ENCODE results near the gene SPATA3. TPM values are rescaled to one million over a fixed set of nuclear protein-coding genes. Genes with fewer than 3 reads are reported as not detected.
"Not testable (repeated sequence)": the region's sequence is repeated elsewhere in the genome, so short reads cannot be mapped to it uniquely, and the experiment has no call there.

Gene SPATA3
- total RNA-seq, 2 experiments from 2014 or later = 1.1 to 1.3 TPM

- DNase-seq = no peak
- ChIA-PET POLR2A (no interaction called here), CTCF (interaction anchor here (2.0 kb wide), 1 partner anchor 23 kb away, joined by 5 read pairs; no protein-coding TSS in a partner anchor)
- H3K4me1 Mint-ChIP-seq = no peaks in the 10 kb centered on the region
- H3K9me3 Mint-ChIP-seq (ENCODE audit: low read depth) = peaks cover 3% of the 10 kb centered on the region
- ATAC-seq = no peak
- no peak overlapping the region for H3K27ac Mint-ChIP-seq
- peaks cover 9% of the 10 kb centered on the region for H3K27me3 Mint-ChIP-seq
- intact Hi-C loops (cut with DNase I, micrococcal nuclease) = no loop called here
- no peak overlapping the region for H3K4me3 Mint-ChIP-seq
- peaks cover 1% of the 10 kb centered on the region for H3K36me3 Mint-ChIP-seq (ENCODE audit: low read depth)
These were observed 14.3 kb downstream of the SPATA3 start for GRCh38 chr2:231010201-231010730.

DNA sequence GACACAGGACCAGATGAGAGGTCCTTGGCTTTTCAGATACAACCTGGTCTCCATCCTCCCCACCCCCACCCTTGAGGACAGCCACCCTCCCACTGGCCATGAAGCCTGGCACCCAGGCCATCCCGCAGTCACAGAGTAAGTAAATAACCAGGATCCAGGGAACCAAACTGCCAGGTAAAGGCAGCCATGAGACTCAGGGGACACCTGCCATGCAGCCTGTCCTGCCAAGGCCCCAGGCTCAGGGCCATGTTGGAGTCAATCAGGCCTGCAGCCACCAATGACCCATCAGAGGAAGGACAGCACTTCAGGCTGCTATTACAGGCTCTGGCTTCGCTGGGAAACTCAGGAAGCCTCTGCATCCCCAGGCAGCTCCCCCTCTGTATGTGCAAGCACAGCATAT lies 15.6 kb downstream of the SPATA3 start:
- H3K4me1 Mint-ChIP-seq = no peaks in the 10 kb centered on the region
- ChIA-PET CTCF (interaction anchor here (1.0 kb wide), 1 partner anchor 150 kb away, joined by 5 read pairs; no protein-coding TSS in a partner anchor), POLR2A (no interaction called here)

DNA sequence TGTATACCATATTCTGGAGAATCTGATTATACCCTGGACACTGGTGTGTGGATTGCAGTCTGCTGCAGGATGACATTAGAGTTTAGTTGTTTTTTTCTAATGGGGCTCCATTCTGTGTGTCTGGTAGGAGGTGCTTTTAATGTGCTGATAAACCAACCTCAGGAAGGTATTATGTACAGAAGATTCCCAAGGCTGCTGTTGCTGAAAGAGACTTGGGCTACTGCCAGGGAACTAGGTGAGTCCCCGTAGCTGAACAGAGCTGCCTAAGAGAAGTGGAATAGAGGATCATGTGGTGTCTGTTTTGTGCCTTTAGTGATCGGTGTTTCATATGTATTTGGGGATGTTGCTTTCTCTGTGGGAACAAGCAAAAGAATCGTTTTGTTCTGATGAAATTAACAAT lies 16.5 kb downstream of the SPATA3 start:
- ChIA-PET CTCF (interaction anchor here (0.8 to 1.0 kb wide), 2 partner anchors 104 to 151 kb away, joined by 3 to 5 read pairs; no protein-coding TSS in a partner anchor), POLR2A (no interaction called here)
- Mint-ChIP-seq H3K27me3 (peaks cover 14% of the 10 kb centered on the region), H3K4me3 (no peak overlapping the region), H3K4me1 (peaks cover 2% of the 10 kb centered on the region), H3K9me3 (ENCODE audit: low read depth) (no peaks in the 10 kb centered on the region), H3K36me3 (ENCODE audit: low read depth) (no peaks in the 10 kb centered on the region), H3K27ac (no peak overlapping the region)
- ATAC-seq (no peak), DNase-seq (no peak)
- intact Hi-C loops (cut with DNase I, micrococcal nuclease) = no loop called here

More for the DNA sequence above, 15.6 kb downstream of the SPATA3 start:
- Mint-ChIP-seq H3K4me3 (no peak overlapping the region), H3K27ac (no peak overlapping the region), H3K27me3 (peaks cover 9% of the 10 kb centered on the region), H3K36me3 (ENCODE audit: low read depth) (no peaks in the 10 kb centered on the region), H3K9me3 (ENCODE audit: low read depth) (no peaks in the 10 kb centered on the region)
- no peak for ATAC-seq
- DNase-seq = no peak
- intact Hi-C loops (cut with DNase I, micrococcal nuclease) = no loop called here

DNA sequence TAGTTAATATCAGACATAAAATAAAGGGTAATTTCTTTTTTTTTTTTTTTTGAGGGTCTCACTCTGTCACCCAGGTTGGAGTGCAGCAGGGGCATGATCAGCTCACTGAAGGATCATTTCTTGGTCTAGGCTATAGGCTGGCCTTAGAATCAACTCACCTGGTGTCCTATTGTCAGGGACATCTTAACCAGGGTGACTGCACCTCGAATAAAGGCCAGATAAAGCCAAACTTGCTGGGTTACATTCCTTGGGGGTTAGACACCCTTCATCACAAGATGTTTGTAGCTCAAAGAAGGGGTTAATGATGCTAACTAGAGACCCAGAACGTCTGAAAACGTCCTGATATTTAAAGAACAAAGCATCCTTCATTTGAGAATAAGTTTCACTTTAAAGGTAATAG lies 17.9 kb downstream of the SPATA3 start:
- DNase-seq = no peak
- Mint-ChIP-seq H3K4me3 (no peak overlapping the region), H3K27ac (no peak overlapping the region), H3K9me3 (ENCODE audit: low read depth) (no peaks in the 10 kb centered on the region), H3K4me1 (peaks cover 2% of the 10 kb centered on the region), H3K27me3 (peaks cover 18% of the 10 kb centered on the region), H3K36me3 (ENCODE audit: low read depth) (no peaks in the 10 kb centered on the region)
- ATAC-seq = no peak
- POLR2A ChIA-PET = interaction anchor here (0.5 kb wide), 1 partner anchor 103 kb away, joined by 5 read pairs; no protein-coding TSS in a partner anchor
- CTCF ChIA-PET = interaction anchor here (1.5 kb wide), 1 partner anchor 190 kb away, joined by 3 read pairs; no protein-coding TSS in a partner anchor
- intact Hi-C loops (cut with DNase I, micrococcal nuclease) = no loop called here

- POLR2A ChIA-PET = interaction anchor here (0.6 kb wide), 1 partner anchor 238 kb away, joined by 3 read pairs; no protein-coding TSS in a partner anchor
- DNase-seq = no peak
- CTCF ChIA-PET = interaction anchor here (1.0 kb wide), 1 partner anchor 9 kb away, joined by 3 read pairs; no protein-coding TSS in a partner anchor
- Mint-ChIP-seq H3K9me3 (ENCODE audit: low read depth) (no peaks in the 10 kb centered on the region), H3K27ac (no peak overlapping the region), H3K36me3 (ENCODE audit: low read depth) (no peaks in the 10 kb centered on the region), H3K4me3 (no peak overlapping the region), H3K4me1 (peaks cover 2% of the 10 kb centered on the region), H3K27me3 (peaks cover 20% of the 10 kb centered on the region)
- ATAC-seq = no peak
- intact Hi-C loops (cut with DNase I, micrococcal nuclease) = no loop called here
These were observed 19.6 kb downstream of the SPATA3 start for GRCh38 chr2:231015478-231015877.

DNA sequence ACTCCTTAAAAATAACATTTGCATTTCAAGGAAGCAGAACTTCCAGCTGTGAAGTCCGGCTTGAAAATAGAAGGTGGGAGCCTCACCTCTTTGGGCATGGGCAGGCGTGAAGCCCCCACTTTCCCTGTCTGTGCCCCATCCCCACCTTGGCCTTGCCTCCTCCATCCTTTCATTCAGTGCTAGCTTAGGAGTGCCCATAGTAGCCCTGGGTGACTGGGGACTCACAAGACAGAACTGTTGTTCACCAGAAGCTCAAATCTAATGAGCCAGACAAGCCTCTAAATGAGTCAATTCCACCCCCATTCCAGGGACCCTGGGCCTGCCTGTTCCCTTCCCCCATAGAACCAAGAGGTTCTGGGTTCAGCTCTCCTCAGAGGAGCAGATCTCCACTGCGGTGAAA lies 20.0 kb downstream of the SPATA3 start:
- Mint-ChIP-seq H3K27ac (no peak overlapping the region), H3K9me3 (ENCODE audit: low read depth) (no peaks in the 10 kb centered on the region), H3K4me1 (peaks cover 2% of the 10 kb centered on the region), H3K36me3 (ENCODE audit: low read depth) (no peaks in the 10 kb centered on the region), H3K27me3 (peaks cover 20% of the 10 kb centered on the region), H3K4me3 (no peak overlapping the region)
- ATAC-seq = no peak
- ChIA-PET CTCF (interaction anchor here (0.6 to 1.0 kb wide), 2 partner anchors 9 to 37 kb away, joined by 3 read pairs; no protein-coding TSS in a partner anchor), POLR2A (no interaction called here)
- DNase-seq = no peak
- intact Hi-C loops (cut with DNase I, micrococcal nuclease) = no loop called here

- Mint-ChIP-seq H3K27ac (no peak overlapping the region), H3K9me3 (ENCODE audit: low read depth) (no peaks in the 10 kb centered on the region), H3K4me3 (no peak overlapping the region), H3K4me1 (peaks cover 2% of the 10 kb centered on the region), H3K27me3 (peaks cover 20% of the 10 kb centered on the region), H3K36me3 (ENCODE audit: low read depth) (no peaks in the 10 kb centered on the region)
- DNase-seq (no peak), ATAC-seq (no peak)
- ChIA-PET POLR2A (no interaction called here), CTCF (interaction anchor here (0.6 to 1.3 kb wide), 5 partner anchors 18 to 186 kb away, joined by 3 read pairs; no protein-coding TSS in a partner anchor)
- intact Hi-C loops (cut with DNase I, micrococcal nuclease) = no loop called here
These were observed 20.8 kb downstream of the SPATA3 start for GRCh38 chr2:231016566-231017230.

GRCh38 chr2:231017231-231017598 lies 21.3 kb downstream of the SPATA3 start:
- ATAC-seq (no peak), DNase-seq (peak; percentile 34)
- Mint-ChIP-seq H3K36me3 (ENCODE audit: low read depth) (no peaks in the 10 kb centered on the region), H3K4me3 (no peak overlapping the region), H3K27ac (no peak overlapping the region), H3K4me1 (peaks cover 2% of the 10 kb centered on the region), H3K9me3 (ENCODE audit: low read depth) (no peaks in the 10 kb centered on the region), H3K27me3 (peaks cover 18% of the 10 kb centered on the region)
- ChIA-PET CTCF (interaction anchor here (0.6 to 1.3 kb wide), 6 partner anchors 18 to 373 kb away, joined by 3 read pairs; no protein-coding TSS in a partner anchor), POLR2A (no interaction called here)
- intact Hi-C loops (cut with DNase I, micrococcal nuclease) = no loop called here

GRCh38 chr2:231018184-231018583 lies 22.3 kb downstream of the SPATA3 start:
- H3K27ac Mint-ChIP-seq = no peak overlapping the region
- H3K4me1 Mint-ChIP-seq = peaks cover 2% of the 10 kb centered on the region
- intact Hi-C loops (cut with DNase I, micrococcal nuclease) = no loop called here
- POLR2A ChIA-PET = interaction anchor here (0.6 kb wide), 1 partner anchor 14 kb away, joined by 3 read pairs; no protein-coding TSS in a partner anchor
- no peaks in the 10 kb centered on the region for H3K9me3 Mint-ChIP-seq (ENCODE audit: low read depth)
- H3K27me3 Mint-ChIP-seq = peaks cover 15% of the 10 kb centered on the region
- no peak for DNase-seq
- ATAC-seq = no peak
- no peaks in the 10 kb centered on the region for H3K36me3 Mint-ChIP-seq (ENCODE audit: low read depth)
- CTCF ChIA-PET = interaction anchor here (1.0 to 1.3 kb wide), 2 partner anchors 24 to 32 kb away, joined by 3 read pairs; no protein-coding TSS in a partner anchor
- no peak overlapping the region for H3K4me3 Mint-ChIP-seq

- POLR2A ChIA-PET; CTCF ChIA-PET; H3K36me3 Mint-ChIP-seq (ENCODE audit: low read depth): not testable (repeated sequence)
These were observed 29.1 kb downstream of the SPATA3 start for GRCh38 chr2:231025059-231025458.

GRCh38 chr2:231028889-231029288 lies 33.0 kb downstream of the SPATA3 start:
- H3K27ac Mint-ChIP-seq = no peak overlapping the region
- intact Hi-C loops (cut with DNase I, micrococcal nuclease) = no loop called here
- H3K36me3 Mint-ChIP-seq (ENCODE audit: low read depth) = no peaks in the 10 kb centered on the region
- H3K27me3 Mint-ChIP-seq = peaks cover 5% of the 10 kb centered on the region
- H3K4me1 Mint-ChIP-seq = no peaks in the 10 kb centered on the region
- DNase-seq = no peak
- POLR2A ChIA-PET = no interaction called here
- no peak overlapping the region for H3K4me3 Mint-ChIP-seq
- no peak for ATAC-seq
- H3K9me3 Mint-ChIP-seq (ENCODE audit: low read depth) = no peaks in the 10 kb centered on the region
- CTCF ChIA-PET = interaction anchor here (0.6 to 1.0 kb wide), 2 partner anchors 44 to 161 kb away, joined by 3 read pairs; no protein-coding TSS in a partner anchor

More at GRCh38 chr2:231025059-231025458, 29.1 kb downstream of the SPATA3 start:
- H3K4me1 Mint-ChIP-seq; H3K4me3 Mint-ChIP-seq; H3K9me3 Mint-ChIP-seq (ENCODE audit: low read depth); H3K27me3 Mint-ChIP-seq; H3K27ac Mint-ChIP-seq; ATAC-seq; intact Hi-C loops (cut with DNase I, micrococcal nuclease); DNase-seq: not testable (repeated sequence)

DNA sequence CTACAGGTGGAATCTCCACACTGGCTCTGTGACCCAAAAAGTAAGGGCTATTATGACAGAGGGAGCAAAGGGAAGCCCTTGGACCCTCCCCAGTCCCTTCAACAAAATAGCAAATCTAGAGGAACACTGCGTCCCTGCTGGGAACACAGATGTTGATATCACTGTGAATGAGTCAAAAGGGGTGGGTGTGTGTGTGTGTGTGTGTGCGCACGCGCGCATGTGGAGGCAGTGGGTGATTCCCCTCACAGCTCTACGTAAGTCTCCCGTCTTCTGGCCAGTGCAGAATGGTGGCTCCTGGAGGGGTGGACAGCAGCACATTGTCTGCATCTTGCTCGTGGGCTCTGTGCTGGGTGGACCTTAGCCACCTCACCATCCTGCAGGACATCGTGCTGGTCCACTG lies 33.6 kb downstream of the SPATA3 start:
- Mint-ChIP-seq H3K4me3 (no peak overlapping the region), H3K27ac (no peak overlapping the region), H3K27me3 (peaks cover 4% of the 10 kb centered on the region), H3K9me3 (ENCODE audit: low read depth) (no peaks in the 10 kb centered on the region), H3K4me1 (no peaks in the 10 kb centered on the region), H3K36me3 (ENCODE audit: low read depth) (no peaks in the 10 kb centered on the region)
- DNase-seq (peak; percentile 20), ATAC-seq (no peak)
- POLR2A ChIA-PET = no interaction called here
- CTCF ChIA-PET = interaction anchor here (3.2 kb wide), 1 partner anchor 23 kb away, joined by 9 read pairs; no protein-coding TSS in a partner anchor
- intact Hi-C loops (cut with DNase I, micrococcal nuclease) = no loop called here

Measured in activated CD4-positive, alpha-beta T cell treated with anti-CD3 and anti-CD28 coated beads for 36 hours (primary cell).